OCI-LY3 (cell line): ENCODE measurements around the gene OR2T27.
"Not testable (repeated sequence)": the region's sequence is repeated elsewhere in the genome, so short reads cannot be mapped to it uniquely, and the experiment has no call there.

Experiments used
- H2AFZ ChIP-seq: fragments of 200-600, 300-600 bp; shearing (Covaris generic); 2 replicates; pipeline ENCODE4 v1.6.0; 2014; ENCODE audit warnings: antibody characterized with exemption, low read depth, low read length
- H3K27ac ChIP-seq: fragments of 200-600, 300-600 bp; sonication (generic); 2 replicates; pipeline ENCODE4 v1.5.1; 2014; ENCODE audit warnings: mild to moderate bottlenecking, low read length, moderate library complexity, mixed read lengths
- H3K27me3 ChIP-seq: fragments of 200-600, 300-600 bp; sonication (generic); 2 replicates; pipeline ENCODE4 v1.6.1; 2014; ENCODE audit warnings: low read depth, low read length, mixed read lengths
- H3K36me3 ChIP-seq: fragments of 200-600, 300-600 bp; sonication (generic); replicated peaks from 2 replicates; pipeline ENCODE3; 2014; ENCODE audit warnings: low read depth, low read length, mixed read lengths
- H3K4me1 ChIP-seq: fragments of 300-600, 200-600 bp; sonication (generic); 2 replicates; pipeline ENCODE4 v1.6.1; 2014; ENCODE audit warnings: low read length, mixed read lengths
- H3K4me2 ChIP-seq: fragments of 200-600, 300-600 bp; sonication (generic); 2 replicates; pipeline ENCODE4 v1.6.1; 2014; ENCODE audit warnings: low read length, mixed read lengths
- H3K4me3 ChIP-seq: fragments of 300-600, 200-600 bp; sonication (generic); 2 replicates; pipeline ENCODE4 v1.5.1; 2014; ENCODE audit warnings: antibody characterized with exemption, mild to moderate bottlenecking, low read length, moderate library complexity
- H3K79me2 ChIP-seq: fragments of 300-600, 200-600 bp; shearing (Covaris generic); 2 replicates; pipeline ENCODE4 v1.6.1; 2014; ENCODE audit warnings: mild to moderate bottlenecking, low read length, mixed read lengths
- H3K9ac ChIP-seq: fragments of 300-600, 200-600 bp; shearing (Covaris generic); 2 replicates; pipeline ENCODE4 v1.6.0; 2014; ENCODE audit warnings: mild to moderate bottlenecking, low read length, moderate library complexity
- H3K9me3 ChIP-seq: fragments of 200-600, 300-600 bp; shearing (Covaris generic); 2 replicates; pipeline ENCODE4 v1.6.1; 2014; ENCODE audit warnings: low read length, mixed read lengths; ENCODE audit not compliant: insufficient read depth
- H4K20me1 ChIP-seq: fragments of 200-600, 300-600 bp; sonication (generic); 2 replicates; pipeline ENCODE4 v1.6.1; 2016; ENCODE audit warnings: low read length, mixed read lengths; ENCODE audit not compliant: insufficient read depth
- CTCF ChIP-seq: fragments of 200-600, 300-600 bp; sonication (generic); IDR thresholded peaks from 2 replicates; pipeline ENCODE4 v1.5.1; 2014; ENCODE audit warnings: antibody characterized with exemption, low read length, low read depth
- EZH2phosphoT487 ChIP-seq: fragments of 200-600 bp; shearing (Covaris generic); IDR thresholded peaks from 2 replicates; pipeline ENCODE4 v1.6.1; 2018; ENCODE audit warnings: antibody characterized with exemption, mixed run types, low read depth

Gene OR2T27

GRCh38 chr1:248681651-248682050 is 26.3 kb upstream of the OR2T27 start:
- TF ChIP-seq CTCF (no peak), EZH2phosphoT487 (no peak)
- no peak overlapping the region for H3K27ac ChIP-seq
- no peaks in the 10 kb centered on the region for H3K9me3 ChIP-seq
- no peak overlapping the region for H2AFZ ChIP-seq
- no peaks in the 10 kb centered on the region for H3K36me3 ChIP-seq
- peaks cover 7% of the 10 kb centered on the region for H3K4me1 ChIP-seq
- no peak overlapping the region for H3K4me3 ChIP-seq
- H4K20me1 ChIP-seq, result no peaks in the 10 kb centered on the region
- no peak overlapping the region for H3K9ac ChIP-seq
- H3K4me2 ChIP-seq, result no peak overlapping the region
- H3K27me3 ChIP-seq, result 0 out of 2 replicates have a peak, but pooled peaks cover 5% of the 10 kb centered on the region
- no peaks in the 10 kb centered on the region for H3K79me2 ChIP-seq

GRCh38 chr1:248670003-248670402 is 14.7 kb upstream of the OR2T27 start:
- Histone ChIP-seq H3K4me1 (no peaks in the 10 kb centered on the region), H3K9ac (no peak overlapping the region), H2AFZ (no peak overlapping the region), H3K4me2 (no peak overlapping the region), H3K36me3 (no peaks in the 10 kb centered on the region), H3K79me2 (no peaks in the 10 kb centered on the region), H3K9me3 (peaks cover 24% of the 10 kb centered on the region; the same call in 1 of the 2 replicates), H3K4me3 (no peak overlapping the region), H3K27me3 (no peaks in the 10 kb centered on the region), H4K20me1 (no peaks in the 10 kb centered on the region), H3K27ac (no peak overlapping the region)
- TF ChIP-seq EZH2phosphoT487, result no peak
- TF ChIP-seq CTCF, result no peak

GRCh38 chr1:248663453-248664328 is 8.4 kb upstream of the OR2T27 start:
- H3K27me3 ChIP-seq, result not testable (repeated sequence)
- H3K4me1 ChIP-seq, result peaks cover 13% of the 10 kb centered on the region
- peak overlapping the region; percentile 10; the same call in 1 of the 2 replicates for H3K4me2 ChIP-seq

GRCh38 chr1:248656797-248657196 is 1.5 kb upstream of the OR2T27 start:
- H3K27ac ChIP-seq, H3K4me3 ChIP-seq, H3K9me3 ChIP-seq, H3K36me3 ChIP-seq, H3K79me2 ChIP-seq, H3K27me3 ChIP-seq, H2AFZ ChIP-seq, H3K4me2 ChIP-seq, H4K20me1 ChIP-seq, H3K9ac ChIP-seq, H3K4me1 ChIP-seq: not testable (repeated sequence)

More at GRCh38 chr1:248663453-248664328, 8.4 kb upstream of the OR2T27 start:
- not testable (repeated sequence) for H4K20me1 ChIP-seq, H3K4me3 ChIP-seq, H3K79me2 ChIP-seq, H3K9me3 ChIP-seq, H3K9ac ChIP-seq, H3K36me3 ChIP-seq, H2AFZ ChIP-seq
- H3K27ac ChIP-seq, result peak overlapping the region; percentile 44; the same call in 1 of the 2 replicates

- H2AFZ ChIP-seq, H3K9me3 ChIP-seq, H3K36me3 ChIP-seq, H4K20me1 ChIP-seq, H3K4me3 ChIP-seq, H3K27me3 ChIP-seq, H3K27ac ChIP-seq, H3K4me2 ChIP-seq, H3K9ac ChIP-seq, H3K79me2 ChIP-seq, H3K4me1 ChIP-seq: not testable (repeated sequence)
Observed at GRCh38 chr1:248648770-248649536, 6.4 kb downstream of the OR2T27 start.

- not testable (repeated sequence) for H3K9ac ChIP-seq, H3K4me3 ChIP-seq, H3K4me2 ChIP-seq, H3K79me2 ChIP-seq, H4K20me1 ChIP-seq, H2AFZ ChIP-seq, H3K27me3 ChIP-seq, H3K27ac ChIP-seq, H3K36me3 ChIP-seq, H3K9me3 ChIP-seq, H3K4me1 ChIP-seq
Observed at GRCh38 chr1:248645178-248645577, 10.2 kb downstream of the OR2T27 start, which contains the start of gene OR2T35. OR2T35 (minus strand) TSS chr1:248645278; CDS start chr1:248639258, 6,020 bp downstream.

- not testable (repeated sequence) for H3K36me3 ChIP-seq, H2AFZ ChIP-seq, H3K79me2 ChIP-seq, H3K27me3 ChIP-seq, H3K9ac ChIP-seq, H4K20me1 ChIP-seq, H3K27ac ChIP-seq, H3K4me2 ChIP-seq, H3K4me3 ChIP-seq, H3K4me1 ChIP-seq, H3K9me3 ChIP-seq
Observed at GRCh38 chr1:248642971-248643651, 12.2 kb downstream of the OR2T27 start.
